GM20431 (cell line): ENCODE data around the gene CENPT.
"Not testable (repeated sequence)": the region's sequence is repeated elsewhere in the genome, so short reads cannot be mapped to it uniquely, and the experiment has no call there.

ENCODE experiments used
- in situ Hi-C: fragments of 300-500 bp; cut with MseI, MboI; formaldehyde crosslinking; loops from one replicate; pipeline ENCODE4 v1.15.0; 2020; ENCODE audit warnings: low sequenced_read_pairs; ENCODE audit not compliant: unreplicated experiment

Gene CENPT

DNA sequence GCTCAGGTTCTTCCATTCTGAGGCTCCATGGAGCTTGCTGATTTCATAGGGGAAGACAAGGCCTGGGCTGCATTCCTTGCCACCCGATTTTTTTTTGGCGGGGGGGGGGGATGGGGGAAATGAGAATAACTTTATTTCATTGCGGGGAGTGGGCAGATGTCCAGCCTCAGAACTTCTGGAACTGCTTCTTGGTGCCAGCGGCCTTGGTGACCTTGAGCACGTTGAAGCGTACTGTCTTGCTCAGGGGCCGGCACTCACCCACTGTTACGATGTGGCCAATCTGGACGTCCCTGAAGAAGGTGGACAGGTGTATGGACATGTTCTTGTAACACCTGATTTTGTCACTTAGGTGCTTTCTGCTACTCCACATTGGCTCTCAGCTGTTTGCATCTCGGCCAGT lies 8.3 kb upstream of the CENPT start:
- in situ Hi-C loops = no loop called here

DNA sequence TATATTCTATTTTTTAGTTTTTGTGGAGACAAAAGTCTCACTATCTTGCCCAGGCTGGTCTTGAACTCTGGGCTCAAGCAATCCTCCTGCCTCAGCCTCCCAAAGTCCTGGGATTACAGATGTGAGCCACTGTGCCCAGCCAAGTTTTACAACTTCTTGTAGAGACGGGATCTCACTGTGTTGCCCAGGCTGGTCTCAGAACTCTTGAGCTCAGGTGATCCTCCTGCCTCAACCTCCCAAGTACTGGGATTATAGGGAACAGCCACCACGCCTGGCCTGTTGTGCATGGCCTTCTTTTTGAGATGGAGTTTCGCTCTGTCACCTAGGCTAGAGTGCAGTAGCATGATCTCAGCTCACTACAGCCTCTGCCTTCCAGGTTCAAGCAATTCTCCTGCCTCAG lies 6.2 kb upstream of the CENPT start:
- in situ Hi-C loops = no loop called here

DNA sequence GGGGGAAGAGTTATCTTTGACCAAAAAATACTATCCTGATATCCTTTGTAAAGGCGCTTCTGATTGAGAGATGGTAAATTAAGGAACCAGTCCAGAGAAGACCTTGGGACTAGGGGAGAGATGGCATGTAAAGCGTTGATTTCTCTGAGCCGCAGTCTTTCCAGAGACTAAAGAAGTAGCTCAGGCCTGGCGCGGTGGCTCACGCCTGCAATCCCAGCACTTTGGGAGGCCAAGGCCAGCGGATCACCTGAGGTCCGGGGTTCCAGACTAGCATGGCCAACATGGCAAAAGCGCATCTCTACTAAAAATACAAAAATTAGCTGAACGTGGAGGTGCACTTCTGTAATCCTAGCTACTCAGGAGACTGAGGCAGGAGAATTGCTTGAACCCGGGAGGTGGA lies 625 bp upstream of the CENPT start:
- in situ Hi-C loops = no loop called here

DNA sequence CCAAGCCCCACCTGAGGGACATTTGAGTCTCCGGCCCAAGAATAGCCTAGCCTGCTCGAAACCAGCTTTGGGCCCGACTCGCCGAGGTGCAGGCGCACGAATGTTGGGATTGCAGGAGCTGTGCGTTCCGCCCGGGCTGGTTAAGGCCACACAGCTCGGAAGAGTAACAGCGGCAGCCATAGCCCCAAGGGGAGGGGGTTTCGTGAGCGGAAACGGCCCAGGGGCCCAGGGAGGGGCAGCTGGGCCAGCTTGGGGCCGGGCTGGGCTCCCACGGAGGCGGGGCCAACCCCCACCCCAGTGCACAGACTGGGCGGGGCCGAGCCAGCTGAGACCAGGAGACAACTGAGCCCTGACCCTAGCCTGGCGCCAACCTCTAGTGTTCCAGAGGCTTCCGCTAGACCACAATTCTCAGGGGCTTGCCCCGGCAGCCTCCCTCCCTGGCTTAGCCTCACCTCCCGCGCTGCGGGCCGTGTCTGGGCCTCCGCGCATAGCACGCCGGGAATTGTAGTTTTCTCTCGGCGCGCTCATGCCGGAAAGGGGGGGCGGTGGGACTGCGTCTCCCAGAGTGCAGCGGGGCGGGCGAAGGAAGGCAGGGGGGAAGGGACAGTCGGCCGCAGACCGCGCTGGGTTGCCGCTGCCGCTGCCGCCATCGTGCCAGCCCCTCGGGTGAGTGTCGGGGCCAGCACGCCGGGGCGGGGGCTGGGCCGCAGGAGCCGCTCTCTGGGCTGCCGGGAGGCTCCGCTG lies 1.0 kb downstream of the CENPT start, which contains the start of gene NUTF2:
TSS of gene NUTF2 (plus strand) at position 614 of the 744 bp plus-strand sequence. CDS start 18,198 bp downstream, outside the sequence.
- in situ Hi-C loops = no loop called here

DNA sequence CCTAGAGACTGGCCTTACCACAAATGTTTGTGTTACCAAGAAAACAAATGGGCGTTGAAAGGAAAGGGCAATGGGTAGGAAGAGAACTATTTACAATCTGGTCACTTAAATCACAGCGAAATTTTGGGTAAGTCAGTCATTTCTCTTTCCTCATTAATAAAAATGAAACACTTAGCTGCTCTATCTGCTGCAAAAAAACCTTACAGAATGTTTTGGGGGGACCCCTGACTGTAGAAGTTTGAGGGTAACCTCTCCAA lies 1.5 kb downstream of the CENPT start:
- in situ Hi-C loops = no loop called here

DNA sequence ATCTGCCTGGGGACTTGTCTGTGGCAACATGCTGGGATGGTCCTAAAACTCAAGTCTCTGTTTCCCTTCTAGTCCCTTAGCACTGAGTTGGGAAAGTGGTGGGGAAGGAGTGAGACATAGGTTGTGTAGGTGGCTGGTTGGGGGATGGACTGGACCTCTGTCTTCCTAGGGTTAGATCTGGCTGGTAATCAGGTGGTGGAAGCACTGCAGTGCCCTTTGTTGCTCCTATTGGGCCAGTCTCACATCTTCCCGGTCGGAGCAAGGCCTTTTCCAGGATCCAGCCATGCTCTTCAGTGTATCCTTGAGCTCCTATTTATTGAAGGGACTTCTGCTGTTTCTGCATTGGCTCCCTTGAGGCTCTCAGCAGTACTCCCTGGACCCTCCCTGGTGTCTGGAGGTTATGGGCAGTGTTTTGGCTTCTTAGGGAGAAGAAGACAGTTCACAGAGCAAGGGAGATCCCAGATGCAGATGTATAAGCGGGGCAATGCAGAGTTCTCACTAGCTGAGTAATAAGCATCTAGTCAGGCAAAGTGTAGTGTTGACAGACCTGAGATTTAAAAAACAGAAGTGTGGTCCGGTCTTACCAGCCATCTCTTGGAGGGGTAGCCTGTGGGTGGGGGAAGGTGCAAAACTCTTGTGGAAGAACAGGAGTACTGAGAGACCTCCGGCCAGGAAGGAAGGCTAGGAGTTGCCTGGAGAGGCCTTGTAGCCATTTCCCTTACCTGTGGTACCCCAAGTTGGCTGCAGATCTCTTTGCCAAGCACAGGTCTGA lies 2.0 kb downstream of the CENPT start:
- in situ Hi-C loops = no loop called here

DNA sequence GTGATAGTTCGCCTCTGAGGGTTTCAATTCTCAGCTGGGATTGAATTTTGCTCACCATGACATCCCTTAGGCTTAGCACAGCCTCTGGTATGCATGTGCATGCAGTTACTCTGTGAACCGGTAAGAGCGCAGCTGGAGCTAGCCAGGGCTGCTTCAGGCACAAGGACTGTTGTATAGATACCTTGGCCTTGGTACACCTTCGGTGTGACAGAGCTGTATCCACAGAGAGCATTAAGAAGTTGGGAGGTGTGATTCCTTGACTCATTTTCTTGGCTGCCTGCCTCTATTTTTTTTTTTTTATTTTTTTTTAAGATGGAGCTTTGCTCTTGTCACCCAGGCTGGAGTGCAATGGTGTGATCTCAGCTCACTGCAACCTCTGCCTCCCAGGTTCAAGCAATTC lies 3.0 kb downstream of the CENPT start:
- in situ Hi-C loops = no loop called here

DNA sequence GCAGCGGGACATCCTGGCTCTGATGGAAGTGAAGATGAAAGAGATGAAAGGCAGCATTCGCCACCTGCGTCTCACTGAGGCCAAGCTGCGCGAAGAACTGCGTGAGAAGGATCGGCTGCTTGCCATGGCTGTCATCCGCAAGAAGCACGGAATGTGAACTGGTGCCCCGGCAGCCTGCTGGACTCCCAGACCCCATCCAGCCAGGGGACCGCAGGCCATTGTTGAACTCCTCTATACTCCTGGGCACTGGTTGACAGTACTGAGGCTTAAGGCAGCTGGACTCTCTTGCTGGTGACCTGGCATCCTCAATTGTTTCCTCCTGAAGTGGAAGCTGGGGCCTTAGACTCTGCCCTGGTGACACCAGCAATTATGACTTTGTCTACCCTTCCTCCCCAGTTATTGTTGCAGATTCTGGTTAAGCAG lies 4.1 kb downstream of the CENPT start:
- in situ Hi-C loops = no loop called here

DNA sequence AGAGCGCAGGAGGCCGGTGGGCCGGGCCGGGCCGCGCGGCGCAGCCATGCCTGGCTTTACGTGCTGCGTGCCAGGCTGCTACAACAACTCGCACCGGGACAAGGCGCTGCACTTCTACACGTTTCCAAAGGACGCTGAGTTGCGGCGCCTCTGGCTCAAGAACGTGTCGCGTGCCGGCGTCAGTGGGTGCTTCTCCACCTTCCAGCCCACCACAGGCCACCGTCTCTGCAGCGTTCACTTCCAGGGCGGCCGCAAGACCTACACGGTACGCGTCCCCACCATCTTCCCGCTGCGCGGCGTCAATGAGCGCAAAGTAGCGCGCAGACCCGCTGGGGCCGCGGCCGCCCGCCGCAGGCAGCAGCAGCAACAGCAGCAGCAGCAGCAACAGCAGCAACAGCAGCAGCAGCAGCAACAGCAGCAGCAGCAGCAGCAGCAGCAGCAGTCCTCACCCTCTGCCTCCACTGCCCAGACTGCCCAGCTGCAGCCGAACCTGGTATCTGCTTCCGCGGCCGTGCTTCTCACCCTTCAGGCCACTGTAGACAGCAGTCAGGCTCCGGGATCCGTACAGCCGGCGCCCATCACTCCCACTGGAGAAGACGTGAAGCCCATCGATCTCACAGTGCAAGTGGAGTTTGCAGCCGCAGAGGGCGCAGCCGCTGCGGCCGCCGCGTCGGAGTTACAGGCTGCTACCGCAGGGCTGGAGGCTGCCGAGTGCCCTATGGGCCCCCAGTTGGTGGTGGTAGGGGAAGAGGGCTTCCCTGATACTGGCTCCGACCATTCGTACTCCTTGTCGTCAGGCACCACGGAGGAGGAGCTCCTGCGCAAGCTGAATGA lies 4.8 kb downstream of the CENPT start:
- in situ Hi-C loops = no loop called here

DNA sequence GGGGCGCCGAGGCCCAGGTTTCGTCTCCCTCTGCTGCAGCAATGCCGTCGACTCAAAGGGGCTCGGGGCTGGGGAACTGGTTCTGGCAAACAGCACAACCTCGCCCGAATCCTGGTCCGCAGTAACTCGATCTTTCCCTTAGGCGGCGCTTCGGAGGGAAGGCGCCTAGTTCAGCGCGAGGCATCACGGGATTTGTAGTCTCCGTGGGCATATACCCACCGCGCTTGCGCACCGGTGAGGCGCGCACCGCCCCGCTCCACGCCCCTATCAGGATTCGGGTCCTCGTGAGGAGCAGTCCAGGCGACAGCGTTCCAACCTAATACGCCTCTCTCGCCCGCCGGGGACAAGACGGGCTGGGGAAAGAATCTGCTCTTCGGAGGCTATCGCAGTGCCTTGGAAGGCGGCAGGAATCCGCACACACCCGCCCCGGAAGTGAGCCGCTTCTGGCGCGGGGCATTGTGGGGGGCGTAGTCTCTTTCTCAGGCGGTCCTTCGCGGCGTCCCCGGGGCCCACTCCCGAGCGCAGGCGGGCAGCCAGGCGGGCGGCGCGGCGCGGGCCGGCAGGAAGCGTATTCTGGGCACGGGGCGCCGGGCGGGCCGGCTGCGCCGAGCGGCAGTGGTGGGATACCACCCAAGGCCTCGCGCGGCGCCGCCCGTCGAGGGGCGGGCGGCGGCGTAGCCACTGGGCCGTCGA lies 5.5 kb downstream of the CENPT start, which contains the start of gene THAP11:
TSS of gene THAP11 (plus strand) at position 505 of the 693 bp plus-strand sequence. CDS start 235 bp downstream, outside the sequence.
- in situ Hi-C loops = no loop called here

DNA sequence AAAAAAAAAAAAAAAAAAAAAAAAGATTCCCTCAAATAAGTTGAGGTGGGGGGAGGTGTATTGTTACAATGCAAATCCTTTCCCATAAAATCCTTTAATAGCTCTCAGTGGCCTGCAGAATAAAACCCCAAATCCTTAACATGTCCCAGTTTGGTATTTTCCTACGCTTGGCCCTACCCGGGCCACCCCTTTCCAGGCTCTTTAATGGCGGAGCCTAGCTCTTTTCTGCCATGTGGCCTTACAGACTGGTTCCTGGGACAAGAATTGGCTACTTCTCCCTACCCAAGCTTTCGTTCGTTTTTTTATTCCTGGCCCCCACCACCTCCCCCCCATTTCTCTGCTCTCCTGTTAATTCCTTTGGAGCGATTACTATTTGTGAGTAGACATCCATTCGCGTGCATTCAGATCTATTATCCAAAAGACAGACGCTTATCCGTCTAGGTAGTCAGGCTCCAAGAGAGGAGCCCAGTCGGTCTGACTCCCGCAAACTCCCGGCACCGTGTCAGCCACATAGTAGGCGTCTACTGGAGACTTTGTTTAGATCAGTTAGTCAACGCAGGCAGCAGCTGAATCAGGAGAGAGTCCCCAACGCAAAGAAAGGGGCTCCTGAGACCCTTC lies 6.2 kb downstream of the CENPT start:
- in situ Hi-C loops = no loop called here

DNA sequence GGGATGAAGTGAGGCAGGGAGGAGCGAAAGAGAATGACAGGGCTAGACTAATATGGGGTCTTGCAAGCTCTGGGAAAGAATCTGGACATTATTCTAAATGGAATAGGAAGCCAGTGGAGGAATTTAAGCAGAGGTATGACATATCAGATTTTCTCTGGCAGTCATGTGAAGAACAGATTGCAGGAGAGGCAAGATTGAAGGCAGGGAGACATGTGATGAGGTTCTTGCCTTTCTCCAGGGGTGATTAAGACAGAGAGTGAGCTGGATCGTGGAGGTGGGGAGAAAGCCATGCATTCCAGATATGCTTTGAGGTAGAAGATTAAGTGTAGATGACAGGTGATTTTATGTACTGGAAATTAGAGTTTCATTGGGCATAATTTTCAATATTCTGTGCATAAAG lies 9.7 kb downstream of the CENPT start:
- in situ Hi-C loops = no loop called here

DNA sequence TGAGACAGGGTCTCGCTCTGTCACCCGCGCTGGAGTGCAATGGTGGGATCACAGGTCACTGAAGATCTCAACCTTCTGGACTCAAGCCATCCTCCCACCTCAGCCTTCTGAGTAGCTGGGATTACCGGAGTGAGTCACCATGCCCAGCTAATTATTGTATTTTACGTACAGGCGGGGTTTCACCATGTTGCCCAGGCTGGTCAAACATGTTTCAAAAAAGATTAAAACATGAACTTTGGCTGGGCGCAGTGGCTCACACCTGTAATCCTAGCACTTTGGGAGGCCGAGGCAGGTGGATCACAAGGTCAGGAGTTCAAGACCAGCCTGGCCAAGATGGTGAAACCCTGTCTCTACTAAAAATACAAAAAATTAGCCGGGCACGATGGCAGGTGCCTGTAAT lies 10.3 kb downstream of the CENPT start:
- in situ Hi-C loops = not testable (repeated sequence)

DNA sequence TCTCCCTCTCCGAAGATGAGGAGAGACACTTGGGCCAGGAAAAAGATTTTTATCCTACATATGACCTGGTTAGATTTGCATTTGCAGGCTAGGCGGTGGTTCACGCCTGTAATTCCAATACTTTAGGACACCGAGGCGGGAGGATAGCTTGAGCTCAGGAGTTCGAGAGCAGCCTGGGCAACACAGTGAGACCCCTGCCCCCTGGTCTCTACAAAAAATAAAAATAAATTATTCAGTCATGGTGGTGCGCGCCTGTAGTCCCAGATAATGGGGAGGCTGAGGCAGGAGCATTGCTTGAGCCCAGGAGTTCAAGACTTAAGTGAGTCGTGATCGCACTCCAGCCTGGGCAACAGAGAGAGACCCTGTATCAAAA lies 13.3 kb downstream of the CENPT start:
- in situ Hi-C loops = no loop called here

DNA sequence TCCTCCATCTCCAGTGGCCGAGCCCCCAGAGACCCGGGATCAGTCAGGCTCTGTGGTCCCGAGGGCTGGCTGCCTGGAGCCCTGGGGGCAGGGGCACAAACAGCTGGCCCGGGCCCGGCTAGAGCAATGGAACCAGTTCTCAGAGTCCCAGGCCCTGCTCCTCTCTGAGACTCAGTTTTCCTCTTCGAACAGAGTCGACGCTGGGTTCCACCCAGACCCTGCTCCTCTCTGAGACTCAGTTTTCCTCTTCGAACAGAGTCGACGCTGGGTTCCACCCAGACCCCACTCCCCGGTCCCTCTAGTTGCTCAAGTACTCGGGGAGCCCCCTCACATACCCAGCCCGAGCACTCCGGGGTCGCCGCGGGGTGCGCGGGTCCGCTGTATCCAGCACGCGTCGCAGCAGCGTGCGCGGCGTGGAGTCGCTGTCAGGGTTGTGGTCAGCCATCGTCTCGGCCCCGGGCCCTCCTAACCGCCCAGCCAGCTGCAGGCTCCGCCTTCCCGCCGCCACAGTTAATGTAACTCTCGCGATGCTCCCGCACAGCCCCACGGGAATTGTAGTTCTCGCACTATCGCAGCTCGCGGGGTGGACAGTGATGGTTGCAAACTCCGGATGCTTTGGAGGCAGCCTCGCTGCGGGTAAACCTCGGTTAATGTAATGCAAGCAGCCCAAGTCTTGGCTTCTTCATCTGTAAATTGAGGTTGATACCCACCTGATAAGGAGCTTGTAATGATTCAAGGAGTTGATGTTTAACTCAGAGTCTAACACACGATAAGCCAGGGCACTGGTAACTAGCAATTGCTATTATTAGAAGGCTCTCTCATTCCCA lies 13.9 kb downstream of the CENPT start:
- in situ Hi-C loops = no loop called here

DNA sequence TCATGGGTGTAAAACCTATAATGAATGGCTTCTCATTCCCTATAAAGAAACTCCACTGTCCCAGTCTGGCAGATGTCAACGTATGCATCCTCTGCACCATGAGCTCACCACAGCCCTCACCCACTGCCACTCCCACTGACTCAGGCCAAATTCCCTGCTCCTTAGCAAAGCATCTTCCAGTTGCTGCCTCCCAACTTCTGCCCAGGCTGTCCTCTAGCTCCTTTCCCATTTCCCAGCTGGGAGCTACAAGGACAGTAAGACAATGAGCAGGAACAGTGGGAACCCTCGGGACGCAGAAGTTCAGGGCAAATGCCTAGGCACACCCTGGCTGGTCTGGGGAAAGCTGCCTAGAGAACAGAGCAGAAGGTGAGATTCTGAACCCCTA lies 14.5 kb downstream of the CENPT start:
- in situ Hi-C loops = no loop called here

DNA sequence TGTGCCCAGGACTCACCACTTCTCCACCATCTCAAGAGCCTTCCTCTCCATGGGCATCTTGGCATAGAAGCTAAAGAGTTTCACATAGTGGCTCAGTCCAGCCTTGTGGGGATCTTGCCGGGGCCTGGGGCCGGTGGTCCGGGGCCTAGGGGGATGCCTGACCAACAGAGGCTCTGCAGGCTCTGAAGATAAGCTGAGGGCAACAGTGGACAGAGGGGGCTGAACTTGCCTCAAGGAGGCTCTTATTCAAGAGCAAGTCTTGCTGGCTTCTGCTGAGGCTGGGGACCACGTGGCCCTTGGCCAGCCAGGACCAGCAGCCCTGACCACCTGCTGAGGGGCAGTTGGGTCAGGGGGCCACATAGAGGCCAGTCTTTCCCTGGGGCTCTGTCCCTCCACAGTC lies 18.8 kb downstream of the CENPT start:
- in situ Hi-C loops = no loop called here

DNA sequence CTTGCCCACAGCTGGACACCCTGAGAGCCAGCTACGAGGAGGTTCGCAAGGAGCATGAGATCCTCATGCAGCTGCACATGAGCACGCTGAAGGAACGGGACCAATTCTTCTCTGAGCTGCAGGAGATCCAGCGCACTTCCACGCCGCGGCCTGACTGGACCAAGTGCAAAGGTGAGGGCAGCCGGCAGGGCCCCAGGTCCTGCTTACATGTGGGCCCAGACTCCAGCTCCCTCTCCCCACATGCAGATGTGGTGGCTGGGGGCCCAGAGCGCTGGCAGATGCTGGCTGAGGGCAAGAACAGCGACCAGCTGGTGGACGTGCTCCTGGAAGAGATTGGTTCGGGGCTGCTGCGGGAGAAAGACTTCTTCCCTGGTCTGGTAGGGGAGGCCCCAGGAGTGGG lies 21.6 kb downstream of the CENPT start:
- in situ Hi-C loops = no loop called here

DNA sequence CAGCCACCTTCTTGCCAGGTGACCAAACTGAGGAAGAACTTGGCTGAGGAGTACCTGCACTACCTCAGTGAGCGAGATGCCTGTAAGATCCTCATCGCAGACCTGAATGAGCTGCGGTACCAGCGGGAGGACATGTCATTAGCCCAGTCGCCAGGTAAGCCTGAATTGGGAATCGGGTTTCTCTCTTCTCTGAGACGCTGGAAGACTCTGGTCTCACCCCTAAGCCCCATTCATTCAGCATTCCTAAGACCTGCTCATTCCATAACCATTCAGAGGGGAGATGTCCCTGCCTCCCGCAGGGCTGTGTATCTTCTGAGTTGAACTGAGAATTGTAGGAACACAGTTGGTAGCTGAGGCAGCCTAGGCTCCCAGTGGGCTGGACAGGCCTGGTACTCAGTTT lies 22.4 kb downstream of the CENPT start:
- in situ Hi-C loops = no loop called here
